GM18508 (cell line): ENCODE results near the gene CTDSPL.

Experiments used
- ATAC-seq: cut with Tn5 transposase; IDR thresholded peaks from one replicate; pipeline ENCODE4 v1.9.1; 2021; ENCODE audit warnings: moderate number of reproducible peaks; ENCODE audit not compliant: insufficient read depth, unreplicated experiment

The CTDSPL gene

DNA sequence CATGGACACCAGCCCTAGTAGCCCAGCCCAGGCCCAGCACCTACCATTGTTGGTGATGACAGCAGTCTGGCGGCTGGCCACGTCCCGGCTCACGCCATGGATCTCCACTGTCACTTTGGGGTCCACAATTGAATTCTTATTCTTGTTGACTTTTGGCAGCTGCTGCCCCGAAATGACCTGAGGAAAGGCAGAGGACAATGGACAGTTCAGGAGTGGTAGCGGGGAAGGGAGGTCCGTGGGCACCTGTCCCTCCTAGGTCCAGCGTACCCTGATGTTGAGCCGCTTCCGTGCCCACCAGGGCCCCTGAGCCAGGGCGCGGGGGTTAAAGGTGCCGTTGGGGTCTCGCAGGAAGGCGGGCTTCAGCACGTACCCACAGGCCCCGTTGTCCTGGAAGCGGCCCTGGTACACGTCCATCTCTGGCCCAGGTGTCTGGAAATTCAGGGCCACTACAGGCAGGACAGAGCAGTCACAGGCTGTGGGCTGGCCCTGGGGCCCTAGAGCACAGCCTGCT lies 146.6 kb downstream of the CTDSPL start:
- no peak for ATAC-seq

DNA sequence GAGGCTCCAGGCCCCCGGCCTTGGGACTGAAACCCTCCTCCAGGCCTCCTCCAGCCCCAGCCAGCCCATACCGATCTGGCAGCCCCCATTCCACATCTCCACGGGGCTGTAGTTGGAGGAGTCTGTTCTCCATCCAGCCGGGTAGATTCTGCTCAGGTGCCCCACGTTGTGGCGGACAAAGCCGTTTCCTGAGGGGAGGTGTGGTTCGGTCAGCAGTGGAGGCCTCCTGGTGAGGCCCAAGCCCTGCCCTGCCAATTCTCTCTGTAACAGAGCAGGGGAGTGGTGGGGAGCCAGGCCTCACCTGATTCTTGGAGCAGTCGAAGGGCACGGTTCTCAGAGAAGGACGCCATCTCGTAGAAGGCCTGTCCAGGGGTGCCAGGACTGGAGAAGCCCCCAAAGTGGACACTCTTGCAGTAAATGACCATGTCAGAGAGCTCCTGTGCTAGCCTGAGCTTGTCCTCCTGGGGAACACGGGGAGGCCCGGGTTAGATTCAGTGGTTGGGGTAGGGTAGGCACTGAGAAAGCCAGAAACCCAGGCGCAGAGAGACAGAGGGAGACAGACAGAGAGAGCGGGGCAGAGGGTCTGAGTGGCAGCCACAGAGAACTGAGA lies 147.4 kb downstream of the CTDSPL start:
- no peak for ATAC-seq

DNA sequence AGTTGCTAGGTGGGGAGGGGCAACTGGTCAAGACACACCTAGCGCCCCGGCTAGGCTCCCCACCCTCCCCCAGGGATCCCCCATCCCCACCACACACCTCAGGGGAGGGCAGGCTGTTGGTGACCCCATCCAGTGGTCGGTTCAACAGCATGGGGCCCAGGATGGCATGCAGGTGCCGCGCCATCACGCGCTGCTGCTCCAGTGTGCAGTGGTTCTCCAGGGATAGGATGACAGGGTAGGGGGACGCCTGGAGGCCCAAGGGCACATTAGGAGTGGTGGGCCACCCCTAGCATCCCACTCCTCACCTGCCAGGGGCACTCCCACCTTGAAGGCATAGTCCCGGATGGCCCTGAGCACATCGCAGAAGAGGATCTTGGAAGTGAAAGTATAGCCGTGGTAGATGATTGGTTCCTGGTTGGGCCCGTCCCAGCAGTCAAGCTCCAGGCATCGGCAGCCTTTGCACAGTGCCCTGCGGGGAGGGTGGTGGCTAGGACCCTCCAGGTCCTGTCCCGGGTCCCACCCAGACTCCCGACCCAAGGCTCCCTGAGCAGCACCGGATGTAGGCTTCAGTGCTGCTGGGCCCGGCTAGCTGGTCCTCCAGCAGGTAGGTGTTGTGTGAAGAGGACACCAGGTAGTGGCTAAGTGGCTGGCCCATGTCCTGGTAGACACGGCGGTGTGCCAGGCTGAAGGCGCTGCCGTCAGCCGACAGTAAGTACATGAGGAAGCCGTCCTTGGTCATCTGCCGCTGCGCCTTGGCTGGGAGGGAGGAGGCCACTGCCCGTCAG lies 148.3 kb downstream of the CTDSPL start:
- ATAC-seq: no peak

DNA sequence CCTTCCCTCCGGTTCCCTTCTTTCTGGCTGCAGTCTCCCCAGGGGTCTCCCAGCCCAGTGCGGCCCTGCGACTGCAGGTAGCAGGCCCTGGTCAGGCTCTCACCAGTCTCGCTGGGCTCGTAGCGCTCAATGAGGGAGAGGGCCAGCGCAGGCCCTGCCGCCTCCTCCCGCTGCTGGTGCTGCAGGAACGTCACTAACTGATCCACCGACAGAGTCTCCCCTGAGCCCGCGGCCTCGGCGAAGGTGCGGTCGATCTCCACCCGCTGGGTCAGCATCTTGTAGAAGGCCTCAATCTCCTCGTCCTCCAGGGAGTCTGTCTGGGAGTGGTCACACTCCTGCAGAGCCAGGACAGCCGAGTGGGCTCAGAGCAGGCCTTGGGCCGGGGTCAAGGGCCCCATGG lies 149.4 kb downstream of the CTDSPL start:
- ATAC-seq: no peak

DNA sequence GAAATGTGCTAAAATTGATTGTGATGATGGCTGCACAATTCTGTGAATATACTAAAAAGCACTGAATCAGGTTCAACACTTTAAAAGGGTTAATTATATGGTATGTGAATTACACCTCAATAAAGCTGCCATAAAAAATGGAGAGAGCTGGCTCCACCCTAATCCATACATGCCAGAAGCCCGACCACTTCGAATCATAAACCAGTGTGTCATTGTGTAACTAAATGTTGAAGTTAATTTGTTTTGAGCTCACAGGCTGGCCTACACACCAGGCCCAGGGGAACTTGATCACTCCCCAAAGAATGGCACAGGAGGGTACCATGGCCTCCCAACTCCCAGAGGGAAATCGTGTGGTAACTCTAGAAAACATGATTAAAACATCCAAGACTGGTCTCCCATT lies 153.8 kb downstream of the CTDSPL start:
- no peak for ATAC-seq

DNA sequence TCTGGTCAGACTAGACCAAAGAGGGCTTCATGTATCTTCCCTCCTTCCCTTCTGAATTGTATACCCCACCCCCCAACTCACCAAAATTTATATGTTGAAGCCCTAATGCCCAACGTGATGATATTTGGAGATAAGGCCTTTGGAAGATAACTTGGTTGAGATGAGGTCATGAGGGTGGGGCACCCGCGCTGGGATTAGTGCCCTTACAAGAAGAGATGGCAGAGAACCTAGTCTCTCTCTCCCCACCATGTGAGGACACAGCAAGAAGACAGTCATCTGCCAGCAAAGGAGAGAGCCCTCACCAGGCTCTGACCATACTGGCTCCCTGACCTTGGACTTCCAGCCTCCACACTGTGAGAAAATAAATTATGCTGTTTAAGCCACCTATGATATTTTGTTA lies 154.3 kb downstream of the CTDSPL start:
- ATAC-seq: no peak

DNA sequence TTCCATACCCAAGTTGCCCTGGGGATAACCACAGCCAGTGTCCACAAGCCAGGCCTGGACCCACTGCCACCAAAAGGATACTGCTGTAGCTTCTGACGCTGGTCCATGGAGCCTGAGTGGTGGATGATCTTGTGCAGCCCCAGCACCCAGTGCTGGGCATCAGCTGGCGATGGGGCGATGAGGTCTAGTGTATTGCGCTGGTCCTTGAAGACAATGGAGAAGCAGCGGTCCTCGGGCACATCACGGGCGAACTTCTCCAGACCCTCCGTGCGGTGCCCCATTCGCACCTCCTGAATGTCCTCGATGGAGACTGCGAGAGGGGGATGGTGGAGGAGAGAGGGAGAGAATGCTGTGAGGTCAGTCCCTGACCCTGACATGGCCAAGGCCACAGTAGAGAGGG lies 154.7 kb downstream of the CTDSPL start:
- no peak for ATAC-seq

DNA sequence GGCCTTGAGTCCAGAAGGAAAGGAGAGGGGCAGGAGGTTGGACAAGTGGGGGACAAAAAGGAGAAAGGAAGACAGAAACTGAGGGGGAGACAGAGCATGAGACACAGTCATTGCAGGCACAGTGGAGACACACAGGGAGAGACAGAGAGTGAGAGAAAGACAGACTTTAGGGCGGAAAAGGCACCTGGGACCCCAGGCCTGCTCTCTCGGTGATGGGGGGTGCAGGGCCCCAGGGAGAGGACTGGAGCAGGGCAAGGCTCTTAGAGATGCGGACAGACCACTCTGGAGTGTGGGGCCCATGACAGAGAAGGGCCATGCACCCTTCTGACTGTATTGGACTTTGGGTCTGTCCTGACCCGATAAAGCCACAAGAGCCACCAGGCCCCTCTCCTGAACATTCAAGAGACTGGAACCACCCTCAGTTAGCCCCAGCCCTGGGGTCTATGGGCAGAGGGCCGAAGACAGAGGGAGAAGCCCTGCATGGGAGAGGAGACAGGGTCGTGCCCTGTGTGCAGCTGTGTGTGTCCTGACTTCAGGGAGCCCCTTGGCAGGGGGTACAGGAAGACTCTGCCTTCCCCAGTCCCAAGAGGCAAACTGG lies 155.3 kb downstream of the CTDSPL start:
- ATAC-seq: no peak

DNA sequence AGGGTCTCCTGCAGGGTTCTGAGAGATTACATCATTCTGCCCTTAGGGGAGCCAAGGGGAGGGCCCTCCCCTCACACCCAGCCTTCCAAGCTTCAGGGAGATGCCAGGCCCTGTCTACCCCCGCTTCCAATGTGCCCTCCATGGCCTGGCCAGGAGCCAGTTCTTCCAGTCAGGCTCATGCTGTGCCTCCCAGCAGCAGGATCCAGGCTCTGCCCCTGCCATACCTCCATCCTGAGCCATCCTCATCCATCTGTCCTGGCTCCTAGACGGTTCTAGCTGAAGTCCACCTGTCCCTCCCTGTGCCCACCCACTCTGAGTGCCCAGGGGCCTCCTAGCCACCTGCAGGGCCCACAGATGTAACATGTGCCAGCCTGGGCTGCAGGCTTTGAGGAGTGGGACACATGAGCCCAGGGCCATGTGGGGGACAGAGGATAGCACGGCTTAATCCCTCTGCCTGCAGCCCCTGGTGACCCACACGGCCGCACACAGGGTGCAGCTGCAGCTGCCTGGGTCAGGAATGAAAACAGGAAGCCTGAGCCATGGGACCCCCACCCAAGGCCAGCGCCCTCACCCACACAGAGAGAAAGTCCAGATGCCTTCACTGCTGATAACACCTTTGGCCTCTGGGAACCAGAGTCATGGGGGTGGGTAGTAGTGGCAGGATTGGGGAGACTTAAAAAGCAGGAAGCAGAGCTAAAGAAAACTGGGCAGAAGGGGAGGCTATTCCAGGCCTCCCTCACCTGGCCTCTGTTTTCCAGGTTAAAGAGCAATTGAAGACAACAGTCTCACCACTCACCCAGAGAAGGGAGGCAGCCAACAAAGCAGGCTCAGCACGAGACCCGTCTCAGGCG lies 156.0 kb downstream of the CTDSPL start:
- ATAC-seq: no peak

DNA sequence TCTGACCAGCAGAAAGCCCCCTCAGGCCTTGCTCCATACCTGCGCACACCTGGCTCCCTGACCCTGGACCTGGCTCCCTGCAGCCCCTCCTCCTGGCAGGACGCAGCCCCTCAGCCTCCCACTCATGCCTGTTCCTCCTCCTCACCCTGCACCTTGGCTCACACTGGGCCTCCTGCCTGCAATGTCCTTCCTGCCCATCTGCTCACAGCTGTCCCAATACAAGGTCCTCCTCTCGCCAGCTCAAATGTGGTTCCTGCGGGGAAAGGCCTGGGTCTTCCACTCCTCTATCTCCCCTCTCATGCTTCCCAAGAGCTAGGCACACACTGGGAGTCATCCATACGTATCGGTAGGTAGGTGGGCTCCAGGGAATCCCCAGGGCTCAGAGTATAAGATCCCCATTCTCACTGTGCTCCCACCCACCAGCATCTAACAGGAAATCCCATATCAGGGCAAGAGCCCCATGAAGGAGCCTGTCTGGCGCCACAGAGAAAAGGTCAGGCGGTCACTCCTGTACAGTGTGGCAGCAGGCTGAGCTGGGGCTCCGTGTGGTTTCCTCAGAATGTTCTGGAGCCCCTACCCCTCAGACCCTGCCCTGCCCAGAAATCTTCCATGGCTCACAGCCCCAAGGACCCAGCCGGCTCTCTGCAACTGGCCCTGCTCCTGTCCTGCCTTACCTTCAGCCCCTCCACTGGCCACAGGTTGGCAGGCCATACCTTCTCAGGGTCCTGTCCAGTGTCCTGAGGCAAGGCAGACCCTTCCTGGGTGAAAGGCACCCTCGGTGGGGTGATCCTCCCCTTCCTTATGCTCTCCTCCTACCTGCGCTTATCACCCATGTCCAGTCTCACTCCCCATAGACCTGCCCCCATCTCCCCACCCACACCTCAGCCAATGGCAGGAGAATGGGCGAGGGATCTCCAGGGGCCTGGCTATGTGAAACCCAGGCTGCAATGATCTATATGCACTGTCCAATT lies 156.9 kb downstream of the CTDSPL start:
- ATAC-seq: no peak

DNA sequence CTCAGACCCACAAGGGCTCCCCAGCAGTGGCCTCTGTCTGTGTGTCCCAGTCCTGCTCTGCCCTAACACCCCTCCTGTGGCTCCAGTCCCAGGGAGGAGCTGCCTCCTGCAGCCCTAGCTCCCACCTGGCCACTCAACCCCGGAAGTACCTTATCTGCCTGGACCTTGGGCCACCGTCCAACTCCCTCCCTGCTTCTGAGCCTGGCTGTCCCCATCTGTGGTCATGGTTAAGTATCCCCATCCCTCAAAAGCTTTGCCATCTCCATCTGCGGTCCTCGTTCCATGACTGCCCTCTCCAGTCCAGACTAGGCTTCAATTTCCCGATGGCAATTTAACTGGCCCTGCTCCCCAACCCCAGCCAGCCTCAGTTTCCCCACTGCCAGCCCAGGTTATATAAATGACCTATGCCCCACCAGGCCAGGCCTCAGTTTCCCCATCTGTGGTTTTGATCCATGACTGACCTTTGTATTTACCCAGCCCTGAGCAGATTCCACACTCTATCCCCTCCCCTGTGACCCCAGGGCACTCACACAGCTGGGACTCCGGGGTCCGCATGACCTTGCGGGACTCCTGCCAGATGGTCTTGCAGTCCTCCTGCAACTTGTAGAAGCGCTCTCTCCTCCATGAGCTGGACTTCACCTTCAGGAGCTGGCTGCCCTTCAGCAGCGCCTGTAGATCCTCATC lies 158.1 kb downstream of the CTDSPL start:
- ATAC-seq: no peak

DNA sequence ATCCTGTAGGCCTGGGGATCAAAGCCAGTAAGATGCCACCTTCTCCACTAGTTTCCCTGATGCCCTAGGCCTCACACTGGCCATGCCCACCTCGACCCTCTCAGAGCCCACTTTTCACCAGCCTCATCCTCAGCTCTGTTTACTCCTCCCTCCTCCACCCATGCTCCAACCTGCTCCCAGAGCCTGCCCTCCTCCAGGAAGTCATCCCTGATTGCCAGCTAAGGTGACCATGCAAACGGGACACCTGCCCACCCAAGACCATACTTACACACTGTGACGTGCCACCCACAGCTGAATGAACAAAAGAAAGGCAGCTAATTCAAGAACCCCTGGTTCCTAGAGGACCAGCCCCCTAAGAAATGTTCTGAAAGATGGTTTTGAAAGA lies 158.7 kb downstream of the CTDSPL start:
- no peak for ATAC-seq

DNA sequence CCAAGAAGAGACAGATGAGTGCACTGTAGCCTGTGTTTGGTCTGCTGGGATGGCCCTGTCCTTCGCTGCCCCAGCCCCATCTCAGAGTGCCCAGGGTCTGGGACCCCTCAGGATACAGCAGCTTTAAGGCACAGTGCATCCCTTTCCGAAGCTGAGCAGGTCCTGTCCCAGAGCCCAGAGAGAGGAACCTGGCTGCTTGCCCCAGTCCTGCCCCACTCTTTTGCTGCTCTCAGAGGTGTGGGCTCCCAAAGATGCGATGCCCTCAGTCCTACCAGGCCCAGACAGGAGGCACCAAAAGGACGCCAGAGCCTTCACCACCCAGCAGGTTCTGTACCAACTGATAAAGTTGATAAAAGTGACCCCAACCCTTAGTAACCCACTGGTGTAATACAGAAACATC lies 159.5 kb downstream of the CTDSPL start:
- no peak for ATAC-seq

DNA sequence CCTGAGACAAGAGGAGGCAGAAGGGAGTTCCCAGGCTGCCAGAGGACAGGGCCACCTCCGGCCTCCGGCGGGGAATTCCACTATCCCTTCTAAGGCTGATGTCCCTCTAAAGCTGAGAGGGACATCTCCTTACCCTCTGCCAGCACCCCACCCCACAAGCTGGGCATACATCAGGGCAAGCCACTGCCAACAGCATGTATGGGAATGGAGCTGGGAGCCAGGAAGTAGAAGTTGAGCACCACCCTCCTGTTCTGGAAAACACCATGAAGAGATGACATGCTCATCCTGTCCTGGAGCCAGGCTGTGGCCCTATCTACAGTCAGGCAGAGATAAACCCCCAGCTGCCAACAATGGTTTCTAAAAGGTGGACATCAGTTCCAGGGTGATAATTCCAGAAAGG lies 160.6 kb downstream of the CTDSPL start:
- ATAC-seq: no peak

DNA sequence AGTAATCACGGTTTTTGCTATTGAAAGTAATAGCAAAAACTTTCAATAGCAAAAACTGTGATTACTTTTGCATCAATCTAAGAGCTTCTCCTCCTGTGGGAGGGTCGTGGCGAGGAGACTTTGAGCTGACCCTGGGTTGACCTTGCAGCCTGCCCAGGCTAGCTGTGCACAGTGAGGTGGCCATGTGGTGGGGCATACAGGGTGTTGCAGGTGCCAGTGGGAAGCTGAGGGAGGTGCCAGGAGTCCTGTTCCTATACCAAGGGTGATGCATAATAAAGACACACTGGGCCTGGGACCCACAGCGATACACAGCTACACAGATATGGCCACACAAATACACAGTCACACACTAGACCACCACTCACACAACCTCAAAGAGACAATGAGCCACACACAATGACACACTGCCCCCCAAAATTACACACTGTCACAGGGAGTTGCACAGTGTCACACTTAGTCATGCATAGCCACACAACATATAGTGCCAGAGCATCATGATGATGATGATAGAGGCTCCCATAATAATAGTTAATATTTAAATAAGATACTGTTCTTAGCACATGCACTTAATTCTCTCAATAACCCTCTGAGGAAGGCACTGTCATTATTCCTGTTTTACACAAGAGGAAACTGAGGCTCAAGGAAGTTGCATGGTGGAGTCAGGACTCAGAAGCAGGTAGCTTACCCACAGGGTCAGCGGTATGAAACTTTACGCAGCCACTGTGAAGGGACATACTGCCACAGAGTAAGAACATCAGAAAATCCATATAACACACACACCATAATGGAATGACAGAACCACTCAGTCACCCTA lies 161.4 kb downstream of the CTDSPL start:
- no peak for ATAC-seq

DNA sequence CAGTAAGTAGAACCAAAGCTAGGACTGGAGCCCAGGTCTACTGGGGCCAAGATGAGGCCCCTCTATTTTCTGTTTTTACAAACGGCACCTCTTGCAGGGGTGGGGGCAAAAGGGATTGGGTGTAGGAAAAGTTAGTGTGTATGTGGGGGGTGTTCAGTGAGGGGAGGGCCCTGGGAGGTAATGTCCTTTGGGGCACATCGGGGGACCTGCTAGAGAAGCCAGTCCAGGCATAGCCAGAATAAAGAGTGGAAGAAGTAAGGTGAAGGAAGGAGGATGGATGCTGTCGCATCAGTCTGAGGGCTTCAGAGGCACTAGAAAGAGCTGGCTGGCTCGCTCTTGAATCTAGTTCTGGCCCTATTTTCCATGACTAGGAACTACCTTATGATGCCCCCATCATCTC lies 165.2 kb downstream of the CTDSPL start:
- no peak for ATAC-seq

DNA sequence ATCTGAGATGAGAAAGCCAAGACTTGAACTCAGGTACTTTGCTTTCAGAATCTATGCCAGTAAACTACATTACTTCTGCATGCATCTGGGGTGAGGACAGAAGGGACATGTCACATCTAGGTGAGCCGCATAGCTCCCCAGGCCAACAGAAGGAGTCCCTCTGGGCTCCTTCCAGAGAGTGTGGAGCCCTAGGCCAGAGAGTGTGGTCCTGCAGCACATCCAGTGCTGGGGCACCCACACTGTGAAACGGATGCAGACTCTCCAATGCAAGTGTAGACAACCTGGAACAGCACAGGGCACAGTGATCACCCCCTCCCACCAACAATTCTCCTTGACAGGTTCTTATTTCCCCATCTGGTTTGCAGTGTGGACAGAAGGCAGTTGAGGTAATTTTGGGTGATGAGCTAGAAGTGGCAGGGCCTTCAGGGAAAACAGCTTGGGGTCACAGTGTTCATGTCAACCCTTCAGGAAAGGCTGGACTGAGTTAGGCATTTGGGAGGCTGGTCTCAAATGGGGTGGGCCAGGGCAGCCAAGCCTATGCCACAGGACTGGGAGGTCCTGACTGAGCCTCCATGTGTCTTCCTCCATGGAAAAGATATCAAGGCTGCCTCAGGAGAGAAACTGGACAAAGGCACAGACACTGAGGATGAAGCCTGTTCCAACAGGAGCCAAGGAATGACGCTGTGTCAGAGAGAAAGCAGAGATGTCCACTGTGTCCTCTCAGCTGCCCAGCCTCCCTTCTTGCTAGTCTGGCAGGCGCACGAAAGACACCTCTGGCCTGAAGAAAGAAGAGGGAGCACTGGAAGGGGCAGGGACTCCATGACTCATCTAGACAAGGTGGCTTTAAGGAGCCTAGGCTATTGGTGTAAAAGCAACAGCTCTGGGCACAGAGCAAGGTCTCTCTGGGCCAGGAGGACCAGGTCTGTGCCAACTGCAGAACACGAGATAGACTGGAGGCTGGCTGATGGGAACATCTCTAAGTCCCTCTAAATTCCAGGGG lies 166.1 kb downstream of the CTDSPL start:
- ATAC-seq: no peak
